ENCODE results near the gene PPP2R5C. TPM values are rescaled to one million over a fixed set of nuclear protein-coding genes. Genes with fewer than 3 reads are reported as not detected.

Gene PPP2R5C
- total RNA-seq, 1 experiment from 2014 or later, result 89.9 TPM

DNA sequence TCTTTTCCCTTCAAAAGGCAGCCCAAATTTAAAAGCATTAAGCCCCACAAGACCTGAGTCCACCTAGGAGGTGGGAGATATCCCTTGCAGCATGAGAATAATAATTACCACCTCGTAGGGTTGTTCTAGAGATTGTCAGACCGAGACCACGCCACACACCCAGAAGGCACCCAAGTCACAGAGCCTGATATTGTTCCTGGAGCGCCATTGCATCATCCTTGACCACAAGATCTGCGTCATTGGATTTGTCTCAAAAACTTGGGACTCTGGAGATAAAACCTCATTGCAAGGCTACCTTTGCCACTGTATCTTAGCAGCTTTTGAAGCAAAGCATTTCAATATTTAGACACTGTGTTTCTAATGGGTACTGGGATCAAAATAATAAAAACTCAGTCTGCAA is 29.4 kb upstream of the PPP2R5C start (continued):
- TF ChIP-seq, protein P1, sequence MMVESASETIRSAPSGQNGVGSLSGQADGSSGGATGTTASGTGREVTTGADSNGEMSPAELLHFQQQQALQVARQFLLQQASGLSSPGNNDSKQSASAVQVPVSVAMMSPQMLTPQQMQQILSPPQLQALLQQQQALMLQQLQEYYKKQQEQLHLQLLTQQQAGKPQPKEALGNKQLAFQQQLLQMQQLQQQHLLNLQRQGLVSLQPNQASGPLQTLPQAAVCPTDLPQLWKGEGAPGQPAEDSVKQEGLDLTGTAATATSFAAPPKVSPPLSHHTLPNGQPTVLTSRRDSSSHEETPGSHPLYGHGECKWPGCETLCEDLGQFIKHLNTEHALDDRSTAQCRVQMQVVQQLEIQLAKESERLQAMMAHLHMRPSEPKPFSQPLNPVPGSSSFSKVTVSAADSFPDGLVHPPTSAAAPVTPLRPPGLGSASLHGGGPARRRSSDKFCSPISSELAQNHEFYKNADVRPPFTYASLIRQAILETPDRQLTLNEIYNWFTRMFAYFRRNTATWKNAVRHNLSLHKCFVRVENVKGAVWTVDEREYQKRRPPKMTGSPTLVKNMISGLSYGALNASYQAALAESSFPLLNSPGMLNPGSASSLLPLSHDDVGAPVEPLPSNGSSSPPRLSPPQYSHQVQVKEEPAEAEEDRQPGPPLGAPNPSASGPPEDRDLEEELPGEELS (CRISPR knock-in tag; IDR thresholded peaks at IDR 0.05), result no peak
- TF ChIP-seq, protein P2, sequence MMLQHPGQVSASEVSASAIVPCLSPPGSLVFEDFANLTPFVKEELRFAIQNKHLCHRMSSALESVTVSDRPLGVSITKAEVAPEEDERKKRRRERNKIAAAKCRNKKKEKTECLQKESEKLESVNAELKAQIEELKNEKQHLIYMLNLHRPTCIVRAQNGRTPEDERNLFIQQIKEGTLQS (CRISPR knock-in tag; conservative IDR thresholded peaks at IDR 0.05), result no peak

DNA sequence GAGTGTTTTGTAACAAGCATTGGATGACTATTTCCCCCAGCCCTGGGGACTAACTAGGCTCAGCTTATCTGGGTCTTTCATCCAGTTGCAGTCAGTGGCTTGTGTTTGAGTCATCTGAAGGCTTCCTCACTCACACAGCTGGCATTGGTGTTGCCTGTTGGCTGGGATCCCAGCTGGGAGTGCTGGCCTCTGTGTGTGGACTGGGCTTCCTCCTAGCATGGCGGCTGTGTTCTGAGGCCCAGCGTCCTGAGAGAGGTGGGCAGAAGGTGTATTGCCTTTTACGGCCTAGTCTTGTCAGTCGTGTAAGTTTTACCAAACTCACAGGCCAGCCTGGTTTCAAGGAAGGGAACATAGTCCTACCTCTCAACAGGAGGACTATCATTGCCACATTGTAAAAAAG is 28.3 kb upstream of the PPP2R5C start:
- Mint-ChIP-seq H3K27me3 (ENCODE audit: low read depth) (peaks cover 3% of the 10 kb centered on the region), H3K9me3 (peaks cover 5% of the 10 kb centered on the region; the same call in 1 of the 2 replicates), H3K36me3 (no peaks in the 10 kb centered on the region), H3K4me1 (peaks cover 23% of the 10 kb centered on the region), H3K27ac (no peak overlapping the region), H3K4me3 (no peak overlapping the region)
- ATAC-seq (no peak), DNase-seq (ENCODE audit: low spot score) (no peak)
- no peak for TF ChIP-seq ZNF138 (CRISPR knock-in tag; conservative IDR thresholded peaks at IDR 0.05)
- TF ChIP-seq ZNF219 (CRISPR knock-in tag; IDR thresholded peaks at IDR 0.05; ENCODE audit: borderline replicate concordance), result no peak
- no peak for TF ChIP-seq FOXJ3 (CRISPR knock-in tag; IDR thresholded peaks at IDR 0.05; ENCODE audit: borderline replicate concordance)
- no peak for TF ChIP-seq NR3C1 (CRISPR knock-in tag; conservative IDR thresholded peaks at IDR 0.05; ENCODE audit: low read depth)
- TF ChIP-seq, protein P3, sequence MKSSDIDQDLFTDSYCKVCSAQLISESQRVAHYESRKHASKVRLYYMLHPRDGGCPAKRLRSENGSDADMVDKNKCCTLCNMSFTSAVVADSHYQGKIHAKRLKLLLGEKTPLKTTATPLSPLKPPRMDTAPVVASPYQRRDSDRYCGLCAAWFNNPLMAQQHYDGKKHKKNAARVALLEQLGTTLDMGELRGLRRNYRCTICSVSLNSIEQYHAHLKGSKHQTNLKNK (CRISPR knock-in tag; IDR thresholded peaks at IDR 0.05), result no peak
- TF ChIP-seq, protein P4, sequence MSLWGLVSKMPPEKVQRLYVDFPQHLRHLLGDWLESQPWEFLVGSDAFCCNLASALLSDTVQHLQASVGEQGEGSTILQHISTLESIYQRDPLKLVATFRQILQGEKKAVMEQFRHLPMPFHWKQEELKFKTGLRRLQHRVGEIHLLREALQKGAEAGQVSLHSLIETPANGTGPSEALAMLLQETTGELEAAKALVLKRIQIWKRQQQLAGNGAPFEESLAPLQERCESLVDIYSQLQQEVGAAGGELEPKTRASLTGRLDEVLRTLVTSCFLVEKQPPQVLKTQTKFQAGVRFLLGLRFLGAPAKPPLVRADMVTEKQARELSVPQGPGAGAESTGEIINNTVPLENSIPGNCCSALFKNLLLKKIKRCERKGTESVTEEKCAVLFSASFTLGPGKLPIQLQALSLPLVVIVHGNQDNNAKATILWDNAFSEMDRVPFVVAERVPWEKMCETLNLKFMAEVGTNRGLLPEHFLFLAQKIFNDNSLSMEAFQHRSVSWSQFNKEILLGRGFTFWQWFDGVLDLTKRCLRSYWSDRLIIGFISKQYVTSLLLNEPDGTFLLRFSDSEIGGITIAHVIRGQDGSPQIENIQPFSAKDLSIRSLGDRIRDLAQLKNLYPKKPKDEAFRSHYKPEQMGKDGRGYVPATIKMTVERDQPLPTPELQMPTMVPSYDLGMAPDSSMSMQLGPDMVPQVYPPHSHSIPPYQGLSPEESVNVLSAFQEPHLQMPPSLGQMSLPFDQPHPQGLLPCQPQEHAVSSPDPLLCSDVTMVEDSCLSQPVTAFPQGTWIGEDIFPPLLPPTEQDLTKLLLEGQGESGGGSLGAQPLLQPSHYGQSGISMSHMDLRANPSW (CRISPR knock-in tag; conservative IDR thresholded peaks at IDR 0.05; ENCODE audit: low read depth), result no peak
- no peak for TF ChIP-seq SMAD3 (CRISPR knock-in tag; IDR thresholded peaks at IDR 0.05; ENCODE audit: borderline replicate concordance)
- TF ChIP-seq, protein P5, sequence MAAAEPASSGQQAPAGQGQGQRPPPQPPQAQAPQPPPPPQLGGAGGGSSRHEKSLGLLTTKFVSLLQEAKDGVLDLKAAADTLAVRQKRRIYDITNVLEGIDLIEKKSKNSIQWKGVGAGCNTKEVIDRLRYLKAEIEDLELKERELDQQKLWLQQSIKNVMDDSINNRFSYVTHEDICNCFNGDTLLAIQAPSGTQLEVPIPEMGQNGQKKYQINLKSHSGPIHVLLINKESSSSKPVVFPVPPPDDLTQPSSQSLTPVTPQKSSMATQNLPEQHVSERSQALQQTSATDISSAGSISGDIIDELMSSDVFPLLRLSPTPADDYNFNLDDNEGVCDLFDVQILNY (CRISPR knock-in tag; IDR thresholded peaks at IDR 0.05), result no peak
- POLR2A ChIA-PET, result no interaction called here
- CTCF ChIA-PET, result no interaction called here

DNA sequence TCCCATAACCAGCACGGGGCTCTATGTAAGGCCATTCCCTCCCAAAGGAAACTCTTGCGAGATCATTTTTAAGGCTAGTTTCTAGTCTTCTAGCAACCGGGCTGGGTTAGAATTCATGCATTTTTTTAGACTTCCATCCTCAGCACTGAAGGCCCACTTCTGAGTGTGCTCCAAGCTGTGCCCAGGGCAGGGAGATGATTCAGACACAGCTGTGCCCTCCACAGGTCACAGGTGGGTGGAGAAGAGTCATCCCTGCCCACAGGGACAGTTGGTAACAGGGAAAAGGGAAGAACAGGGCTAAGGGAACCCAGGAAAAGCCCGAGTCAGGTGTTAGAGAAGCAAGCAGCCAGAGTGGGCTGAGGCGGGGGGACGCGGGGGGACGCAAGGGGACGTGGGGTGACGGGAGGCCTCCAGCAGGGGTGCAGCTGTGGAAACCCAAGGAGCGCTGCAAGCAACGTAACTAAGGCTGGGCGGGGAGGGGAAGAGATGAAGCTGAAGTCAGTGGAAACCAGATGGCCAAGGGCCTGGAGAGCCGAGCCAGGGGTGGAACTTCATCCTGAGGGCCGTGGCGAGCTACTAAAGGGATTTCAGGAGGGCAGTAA is 27.2 kb upstream of the PPP2R5C start:
- Mint-ChIP-seq H3K4me3 (no peak overlapping the region), H3K4me1 (peaks cover 23% of the 10 kb centered on the region), H3K27me3 (ENCODE audit: low read depth) (peaks cover 6% of the 10 kb centered on the region), H3K27ac (no peak overlapping the region), H3K36me3 (no peaks in the 10 kb centered on the region), H3K9me3 (peaks cover 10% of the 10 kb centered on the region)
- ChIA-PET CTCF (interaction anchor here (1.9 kb wide), 1 partner anchor 15 kb away, joined by 9 read pairs; no protein-coding TSS in a partner anchor), POLR2A (interaction anchor here (0.5 kb wide), 1 partner anchor 211 kb away, joined by 4 read pairs; no protein-coding TSS in a partner anchor)
- DNase-seq (ENCODE audit: low spot score) (no peak), ATAC-seq (no peak)
- TF ChIP-seq, protein P2 (CRISPR knock-in tag; conservative IDR thresholded peaks at IDR 0.05), result no peak
- TF ChIP-seq, protein P6, sequence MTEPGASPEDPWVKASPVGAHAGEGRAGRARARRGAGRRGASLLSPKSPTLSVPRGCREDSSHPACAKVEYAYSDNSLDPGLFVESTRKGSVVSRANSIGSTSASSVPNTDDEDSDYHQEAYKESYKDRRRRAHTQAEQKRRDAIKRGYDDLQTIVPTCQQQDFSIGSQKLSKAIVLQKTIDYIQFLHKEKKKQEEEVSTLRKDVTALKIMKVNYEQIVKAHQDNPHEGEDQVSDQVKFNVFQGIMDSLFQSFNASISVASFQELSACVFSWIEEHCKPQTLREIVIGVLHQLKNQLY (CRISPR knock-in tag; IDR thresholded peaks at IDR 0.05), result no peak
- no peak for TF ChIP-seq OVOL2 (CRISPR knock-in tag; IDR thresholded peaks at IDR 0.05; ENCODE audit: borderline replicate concordance)

All from WTC11 (cell line).